Measurements from ENCODE around the gene PROSER3.
A peak's percentile ranks its signal among the peaks of the same experiment; 100 is the strongest.

Gene PROSER3

GRCh38 chr19:35755131-35755549 lies 2.8 kb upstream of the PROSER3 start:
- Histone ChIP-seq H3K9me3 (ENCODE audit: control insufficient read depth in 1 of 2, low read length in 2 of 2) (no peaks in the 10 kb centered on the region), H3K4me1 (ENCODE audit: control insufficient read depth in 1 of 2, insufficient read depth in 2 of 2, low read length in 2 of 2) (peaks cover 23 to 31% of the 10 kb centered on the region in 2 donors), H3K36me3 (ENCODE audit: control insufficient read depth in 1 of 2, insufficient read depth in 2 of 2, low read length in 2 of 2) (peaks cover 10 to 29% of the 10 kb centered on the region in 2 donors), H3K27ac (ENCODE audit: low read depth, low read length) (no peak overlapping the region), H3K4me3 (ENCODE audit: low read depth in 1 of 2, low read length in 2 of 2) (peak overlapping the region; percentile 25 to 52), H3K9ac (ENCODE audit: low read depth in 1 of 2, low read length in 2 of 2) (peak overlapping the region; percentile 2 to 10), H3K27me3 (ENCODE audit: control insufficient read depth in 1 of 2, insufficient read depth in 2 of 2, low read length in 2 of 2) (peaks cover 0 to 4% of the 10 kb centered on the region in 2 donors)

DNA sequence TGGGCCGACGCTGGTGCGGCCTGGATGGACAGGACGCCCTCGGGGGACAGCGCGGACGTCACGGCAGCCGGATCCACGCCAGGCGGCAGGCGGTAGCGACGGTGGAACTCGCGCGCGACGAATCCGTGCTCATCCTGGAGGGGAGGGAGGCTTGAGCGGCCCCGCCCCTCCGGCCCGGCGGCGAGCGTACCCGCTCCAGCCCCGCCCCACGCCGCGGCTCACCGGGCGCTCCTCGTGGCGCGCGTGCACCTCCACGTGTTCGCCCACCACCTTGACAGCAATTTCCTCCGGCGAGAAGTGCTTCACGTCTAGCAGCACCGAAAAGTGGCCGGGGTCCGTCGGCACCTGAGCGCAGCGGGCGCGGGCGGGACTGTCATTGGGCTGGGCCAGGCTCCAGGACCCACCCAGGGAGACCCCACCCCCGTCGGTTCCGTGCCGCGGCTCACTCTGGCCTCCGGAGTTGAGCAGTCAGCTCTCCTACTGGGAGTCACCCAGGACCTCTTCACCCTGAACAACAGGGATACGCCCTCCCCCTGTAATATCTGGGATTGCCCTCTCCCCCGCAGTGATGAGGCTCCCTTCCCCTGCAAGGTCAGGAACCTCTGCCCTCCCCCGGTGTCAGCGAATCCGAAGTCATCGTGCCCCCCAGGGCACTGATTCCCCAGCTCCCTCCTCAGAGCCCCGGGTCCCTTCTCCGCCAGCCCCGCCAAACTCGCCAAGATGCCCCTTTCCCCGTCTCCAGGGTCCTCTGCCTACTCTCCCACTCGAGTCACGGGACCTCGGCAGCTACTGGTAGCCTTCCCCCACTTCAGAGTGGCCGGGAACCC lies 2.2 kb upstream of the PROSER3 start:
- peak overlapping the region; percentile 25 to 52 for H3K4me3 ChIP-seq (ENCODE audit: low read depth in 1 of 2, low read length in 2 of 2)
- H3K36me3 ChIP-seq (ENCODE audit: control insufficient read depth in 1 of 2, insufficient read depth in 2 of 2, low read length in 2 of 2) = peaks cover 10 to 33% of the 10 kb centered on the region in 2 donors
- H3K9me3 ChIP-seq (ENCODE audit: control insufficient read depth in 1 of 2, low read length in 2 of 2) = no peaks in the 10 kb centered on the region
- peak overlapping the region; percentile 62 for H3K27ac ChIP-seq (ENCODE audit: low read depth, low read length)
- peak overlapping the region; percentile 2 to 18 for H3K9ac ChIP-seq (ENCODE audit: low read depth in 1 of 2, low read length in 2 of 2)
- peaks cover 23 to 31% of the 10 kb centered on the region in 2 donors for H3K4me1 ChIP-seq (ENCODE audit: control insufficient read depth in 1 of 2, insufficient read depth in 2 of 2, low read length in 2 of 2)
- peaks cover 0 to 4% of the 10 kb centered on the region in 2 donors for H3K27me3 ChIP-seq (ENCODE audit: control insufficient read depth in 1 of 2, insufficient read depth in 2 of 2, low read length in 2 of 2)

DNA sequence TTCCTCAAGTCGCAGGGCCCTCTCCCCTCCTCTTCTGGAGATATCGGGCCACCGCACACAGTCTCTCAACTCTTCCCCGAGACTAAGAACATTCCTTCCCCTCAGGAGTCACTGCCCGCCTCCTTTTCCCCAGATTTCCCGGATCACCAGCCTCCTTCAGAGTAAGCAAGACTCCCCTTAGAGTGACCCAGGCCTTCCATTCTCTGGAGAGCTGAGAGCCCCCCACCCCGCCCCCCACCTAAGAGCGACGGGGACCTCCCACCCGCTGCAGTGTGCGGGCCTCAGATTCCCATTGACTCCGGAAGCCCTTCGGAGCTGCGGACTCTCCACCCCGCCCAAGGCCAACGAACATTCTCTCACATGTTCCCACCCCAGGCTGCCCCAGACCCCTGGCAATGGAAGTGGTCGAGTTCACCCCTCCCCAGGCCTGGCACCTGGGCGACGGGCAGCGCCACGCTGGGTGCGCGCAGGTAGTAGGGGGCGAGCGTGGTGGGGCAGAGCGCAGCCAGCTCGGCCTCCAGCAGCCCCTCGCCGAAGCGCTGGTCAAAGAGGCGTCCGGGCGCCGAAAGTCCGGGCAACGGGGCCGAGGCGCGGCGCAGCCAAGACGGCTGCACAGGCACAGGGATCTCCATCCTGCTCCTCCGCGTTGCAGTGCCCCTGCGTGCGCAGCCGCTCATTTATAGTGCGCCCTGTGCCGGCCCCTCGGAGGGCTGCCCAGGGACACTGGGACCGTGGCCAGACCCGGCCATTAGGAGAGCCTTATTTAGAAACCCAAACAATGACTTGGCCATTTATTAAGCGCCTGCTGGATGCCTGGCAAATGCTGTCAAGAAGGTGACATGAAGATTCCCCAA lies 1.4 kb upstream of the PROSER3 start, which contains the start of gene HSPB6:
HSPB6 (minus strand) TSS at position 653 of the 854 bp plus-strand sequence; CDS start at position 632, 21 bp downstream.
- Histone ChIP-seq H3K27me3 (ENCODE audit: control insufficient read depth in 1 of 2, insufficient read depth in 2 of 2, low read length in 2 of 2) (peaks cover 0 to 4% of the 10 kb centered on the region in 2 donors), H3K4me1 (ENCODE audit: control insufficient read depth in 1 of 2, insufficient read depth in 2 of 2, low read length in 2 of 2) (peaks cover 23 to 31% of the 10 kb centered on the region in 2 donors), H3K36me3 (ENCODE audit: control insufficient read depth in 1 of 2, insufficient read depth in 2 of 2, low read length in 2 of 2) (peaks cover 10 to 33% of the 10 kb centered on the region in 2 donors), H3K9me3 (ENCODE audit: control insufficient read depth in 1 of 2, low read length in 2 of 2) (no peaks in the 10 kb centered on the region), H3K4me3 (ENCODE audit: low read depth in 1 of 2, low read length in 2 of 2) (peak within 1 kb of the TSS; percentile 67 to 96), H3K9ac (ENCODE audit: low read depth in 1 of 2, low read length in 2 of 2) (peak within 1 kb of the TSS; percentile 2 to 25), H3K27ac (ENCODE audit: low read depth, low read length) (peak within 1 kb of the TSS; percentile 62)

DNA sequence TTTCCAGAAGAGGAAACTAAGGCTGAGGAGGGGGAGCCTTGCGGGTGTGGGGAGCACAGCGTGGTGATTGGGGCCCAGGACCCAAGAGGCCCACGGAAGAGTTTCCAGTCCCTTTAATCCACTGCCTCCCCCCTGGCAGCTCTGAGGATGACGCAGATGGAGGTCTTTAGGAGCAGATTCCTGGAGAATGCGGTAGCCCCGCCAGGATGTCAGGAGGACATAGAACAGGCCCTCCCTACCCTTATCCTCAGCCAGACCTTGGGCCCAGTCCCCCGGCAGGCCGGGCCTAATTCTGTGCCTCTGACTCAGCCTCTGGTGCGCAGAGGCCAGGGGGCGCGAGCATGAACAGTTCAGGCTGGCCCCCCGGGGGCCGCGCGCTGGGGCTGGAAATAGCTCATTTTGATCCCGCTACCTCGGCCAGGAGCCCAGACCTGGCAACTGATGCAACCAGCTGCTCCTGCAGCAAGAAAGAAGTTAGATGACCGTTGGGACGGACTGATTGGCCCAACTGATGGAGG lies 686 bp upstream of the PROSER3 start:
- no peaks in the 10 kb centered on the region for H3K9me3 ChIP-seq (ENCODE audit: control insufficient read depth in 1 of 2, low read length in 2 of 2)
- H3K36me3 ChIP-seq (ENCODE audit: control insufficient read depth in 1 of 2, insufficient read depth in 2 of 2, low read length in 2 of 2) = peaks cover 14 to 33% of the 10 kb centered on the region in 2 donors
- H3K27me3 ChIP-seq (ENCODE audit: control insufficient read depth in 1 of 2, insufficient read depth in 2 of 2, low read length in 2 of 2) = peaks cover 0 to 4% of the 10 kb centered on the region in 2 donors
- H3K4me3 ChIP-seq (ENCODE audit: low read depth in 1 of 2, low read length in 2 of 2) = peak overlapping the region; percentile 67 to 96
- peaks cover 23 to 31% of the 10 kb centered on the region in 2 donors for H3K4me1 ChIP-seq (ENCODE audit: control insufficient read depth in 1 of 2, insufficient read depth in 2 of 2, low read length in 2 of 2)
- peak overlapping the region; percentile 2 to 25 for H3K9ac ChIP-seq (ENCODE audit: low read depth in 1 of 2, low read length in 2 of 2)
- no peak overlapping the region for H3K27ac ChIP-seq (ENCODE audit: low read depth, low read length)

DNA sequence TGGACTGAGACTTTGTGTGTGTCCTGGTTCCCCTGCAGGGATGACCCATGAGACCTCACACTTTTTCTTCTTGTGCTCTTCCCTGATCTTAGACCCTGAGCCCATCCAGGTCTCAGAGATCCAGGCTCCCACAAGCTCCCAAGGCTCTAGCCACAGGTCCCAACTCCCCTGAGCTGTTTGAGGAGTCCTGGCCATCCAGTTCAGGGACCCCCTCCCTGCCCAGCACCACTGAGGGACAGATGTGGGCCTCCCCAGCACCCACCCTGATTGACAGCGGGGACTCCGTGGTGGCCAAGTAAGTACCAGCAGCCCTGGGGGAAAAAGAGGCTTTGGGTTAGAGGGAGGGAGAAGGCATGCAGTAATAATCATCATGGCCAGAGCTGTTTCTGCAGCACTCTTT lies 1.7 kb downstream of the PROSER3 start:
- Histone ChIP-seq H3K36me3 (ENCODE audit: control insufficient read depth in 1 of 2, insufficient read depth in 2 of 2, low read length in 2 of 2) (peaks cover 9 to 17% of the 10 kb centered on the region in 2 donors), H3K9ac (ENCODE audit: low read depth in 1 of 2, low read length in 2 of 2) (no peak overlapping the region), H3K9me3 (ENCODE audit: control insufficient read depth in 1 of 2, low read length in 2 of 2) (no peaks in the 10 kb centered on the region), H3K27ac (ENCODE audit: low read depth, low read length) (no peak overlapping the region), H3K27me3 (ENCODE audit: control insufficient read depth in 1 of 2, insufficient read depth in 2 of 2, low read length in 2 of 2) (peaks cover 0 to 4% of the 10 kb centered on the region in 2 donors), H3K4me3 (ENCODE audit: low read depth in 1 of 2, low read length in 2 of 2) (no peak overlapping the region), H3K4me1 (ENCODE audit: control insufficient read depth in 1 of 2, insufficient read depth in 2 of 2, low read length in 2 of 2) (peaks cover 23 to 31% of the 10 kb centered on the region in 2 donors)

GRCh38 chr19:35760711-35761349 lies 2.9 kb downstream of the PROSER3 start:
- Histone ChIP-seq H3K36me3 (ENCODE audit: control insufficient read depth in 1 of 2, insufficient read depth in 2 of 2, low read length in 2 of 2) (peaks cover 9 to 25% of the 10 kb centered on the region in 2 donors), H3K4me1 (ENCODE audit: control insufficient read depth in 1 of 2, insufficient read depth in 2 of 2, low read length in 2 of 2) (peaks cover 18 to 28% of the 10 kb centered on the region in 2 donors), H3K27ac (ENCODE audit: low read depth, low read length) (no peak overlapping the region), H3K27me3 (ENCODE audit: control insufficient read depth in 1 of 2, insufficient read depth in 2 of 2, low read length in 2 of 2) (peaks cover 0 to 4% of the 10 kb centered on the region in 2 donors), H3K4me3 (ENCODE audit: low read depth in 1 of 2, low read length in 2 of 2) (no peak overlapping the region), H3K9ac (ENCODE audit: low read depth in 1 of 2, low read length in 2 of 2) (no peak overlapping the region), H3K9me3 (ENCODE audit: control insufficient read depth in 1 of 2, low read length in 2 of 2) (no peaks in the 10 kb centered on the region)

- Histone ChIP-seq H3K4me3 (ENCODE audit: low read depth in 1 of 2, low read length in 2 of 2) (no peak overlapping the region), H3K9me3 (ENCODE audit: control insufficient read depth in 1 of 2, low read length in 2 of 2) (no peaks in the 10 kb centered on the region), H3K27me3 (ENCODE audit: control insufficient read depth in 1 of 2, insufficient read depth in 2 of 2, low read length in 2 of 2) (no peaks in the 10 kb centered on the region), H3K4me1 (ENCODE audit: control insufficient read depth in 1 of 2, insufficient read depth in 2 of 2, low read length in 2 of 2) (peaks cover 1 to 2% of the 10 kb centered on the region in 2 donors), H3K36me3 (ENCODE audit: control insufficient read depth in 1 of 2, insufficient read depth in 2 of 2, low read length in 2 of 2) (peaks cover 9 to 28% of the 10 kb centered on the region in 2 donors), H3K9ac (ENCODE audit: low read depth in 1 of 2, low read length in 2 of 2) (no peak overlapping the region), H3K27ac (ENCODE audit: low read depth, low read length) (no peak overlapping the region)
These were observed 6.7 kb downstream of the PROSER3 start for GRCh38 chr19:35764432-35765315.

DNA sequence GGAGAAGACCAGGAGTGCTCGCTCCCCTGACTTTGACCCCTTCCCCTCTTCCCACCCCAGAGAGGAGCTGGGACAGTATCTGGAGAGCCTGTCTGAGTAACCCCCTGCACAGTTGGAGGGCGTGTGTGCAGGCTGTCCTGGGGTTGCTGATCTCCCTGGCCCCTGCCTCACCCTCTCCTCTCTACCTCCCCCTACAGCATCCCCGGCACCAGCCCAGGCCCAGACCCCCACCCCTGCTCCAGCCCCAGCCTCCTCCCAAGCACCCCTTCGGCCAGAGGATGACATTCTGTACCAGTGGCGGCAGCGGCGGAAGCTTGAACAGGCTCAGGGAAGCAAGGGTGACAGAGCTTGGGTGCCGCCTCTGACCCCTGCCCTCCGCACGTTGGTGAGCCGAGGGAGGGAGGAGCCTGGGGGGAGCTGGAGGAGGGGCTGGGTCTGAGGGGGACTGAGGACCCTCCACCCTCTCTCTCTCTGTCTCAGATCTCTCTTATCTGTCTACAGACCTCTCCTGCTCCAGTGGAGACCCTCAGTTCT lies 8.7 kb downstream of the PROSER3 start:
- peaks cover 9 to 23% of the 10 kb centered on the region in 2 donors for H3K36me3 ChIP-seq (ENCODE audit: control insufficient read depth in 1 of 2, insufficient read depth in 2 of 2, low read length in 2 of 2)
- H3K27me3 ChIP-seq (ENCODE audit: control insufficient read depth in 1 of 2, insufficient read depth in 2 of 2, low read length in 2 of 2) = no peaks in the 10 kb centered on the region
- no peak overlapping the region for H3K9ac ChIP-seq (ENCODE audit: low read depth in 1 of 2, low read length in 2 of 2)
- no peak overlapping the region for H3K4me3 ChIP-seq (ENCODE audit: low read depth in 1 of 2, low read length in 2 of 2)
- H3K4me1 ChIP-seq (ENCODE audit: control insufficient read depth in 1 of 2, insufficient read depth in 2 of 2, low read length in 2 of 2) = no peaks in the 10 kb centered on the region
- H3K27ac ChIP-seq (ENCODE audit: low read depth, low read length) = no peak overlapping the region
- H3K9me3 ChIP-seq (ENCODE audit: control insufficient read depth in 1 of 2, low read length in 2 of 2) = no peaks in the 10 kb centered on the region
